GM06990 (cell line): ENCODE results near the gene SOCS7.

ENCODE experiments used
- DNase-seq: peaks from one replicate; pipeline ENCODE4 v3.0.0-alpha.2; 2011; ENCODE audit not compliant: insufficient read length; ENCODE audit errors: extremely low read depth
- H3K27me3 ChIP-seq: replicated peaks from 2 replicates; pipeline ENCODE4 v1.6.0; 2011; ENCODE audit warnings: low read length; ENCODE audit not compliant: control insufficient read depth, insufficient read depth
- H3K36me3 ChIP-seq: 2 replicates; pipeline ENCODE4 v1.5.1; 2011; ENCODE audit warnings: low read length; ENCODE audit not compliant: control insufficient read depth, insufficient read depth
- H3K4me3 ChIP-seq: replicated peaks from 2 replicates; pipeline ENCODE4 v1.5.1; 2011; ENCODE audit warnings: low read depth, mild to moderate bottlenecking, control low read depth, low read length
- TF ChIP-seq, protein P1 (sequence below): IDR thresholded peaks from 2 replicates; pipeline ENCODE4 v1.5.1; 2011; ENCODE audit warnings: low read length, control low read depth, mild to moderate bottlenecking, inconsistent platforms; ENCODE audit not compliant: insufficient read depth, poor library complexity, severe bottlenecking

The SOCS7 gene

DNA sequence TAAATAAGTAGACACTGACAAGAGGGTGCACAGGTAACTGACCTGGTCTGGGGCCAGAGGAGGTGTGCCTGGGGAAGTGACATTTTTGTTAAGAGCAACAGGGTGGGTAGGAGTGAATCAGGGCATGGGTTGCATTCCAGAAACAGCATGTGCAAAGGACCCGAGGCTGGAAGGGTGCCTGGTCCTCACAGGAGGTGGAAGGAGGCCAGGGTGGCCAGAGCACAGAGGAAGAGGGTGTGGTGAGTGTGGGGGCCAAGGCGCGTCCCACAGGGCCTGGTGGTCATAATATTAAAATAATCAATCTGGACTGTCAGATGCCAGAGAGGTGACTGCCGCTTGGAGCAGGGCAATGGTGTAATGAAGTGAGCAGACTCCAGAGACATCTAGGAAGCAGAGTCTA is 90.9 kb downstream of the SOCS7 start:
- no peak overlapping the region for H3K4me3 ChIP-seq
- TF ChIP-seq, protein P1, sequence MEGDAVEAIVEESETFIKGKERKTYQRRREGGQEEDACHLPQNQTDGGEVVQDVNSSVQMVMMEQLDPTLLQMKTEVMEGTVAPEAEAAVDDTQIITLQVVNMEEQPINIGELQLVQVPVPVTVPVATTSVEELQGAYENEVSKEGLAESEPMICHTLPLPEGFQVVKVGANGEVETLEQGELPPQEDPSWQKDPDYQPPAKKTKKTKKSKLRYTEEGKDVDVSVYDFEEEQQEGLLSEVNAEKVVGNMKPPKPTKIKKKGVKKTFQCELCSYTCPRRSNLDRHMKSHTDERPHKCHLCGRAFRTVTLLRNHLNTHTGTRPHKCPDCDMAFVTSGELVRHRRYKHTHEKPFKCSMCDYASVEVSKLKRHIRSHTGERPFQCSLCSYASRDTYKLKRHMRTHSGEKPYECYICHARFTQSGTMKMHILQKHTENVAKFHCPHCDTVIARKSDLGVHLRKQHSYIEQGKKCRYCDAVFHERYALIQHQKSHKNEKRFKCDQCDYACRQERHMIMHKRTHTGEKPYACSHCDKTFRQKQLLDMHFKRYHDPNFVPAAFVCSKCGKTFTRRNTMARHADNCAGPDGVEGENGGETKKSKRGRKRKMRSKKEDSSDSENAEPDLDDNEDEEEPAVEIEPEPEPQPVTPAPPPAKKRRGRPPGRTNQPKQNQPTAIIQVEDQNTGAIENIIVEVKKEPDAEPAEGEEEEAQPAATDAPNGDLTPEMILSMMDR: no peak
- no peaks in the 10 kb centered on the region for H3K36me3 ChIP-seq
- no peak for DNase-seq
- H3K27me3 ChIP-seq: no peaks in the 10 kb centered on the region; the same call in 1 of the 2 replicates

- no peak for DNase-seq
- Histone ChIP-seq H3K4me3 (no peak overlapping the region), H3K36me3 (no peaks in the 10 kb centered on the region), H3K27me3 (no peaks in the 10 kb centered on the region; the same call in 1 of the 2 replicates)
- TF ChIP-seq, protein P1: no peak
These were observed 91.8 kb downstream of the SOCS7 start for GRCh38 chr17:38443356-38444031.

GRCh38 chr17:38444151-38444550 is 92.5 kb downstream of the SOCS7 start:
- DNase-seq: peak; percentile 47
- Histone ChIP-seq H3K4me3 (no peak overlapping the region; the same call in 1 of the 2 replicates), H3K36me3 (no peaks in the 10 kb centered on the region), H3K27me3 (no peaks in the 10 kb centered on the region; the same call in 1 of the 2 replicates)
- TF ChIP-seq, protein P1: peak; percentile 98

DNA sequence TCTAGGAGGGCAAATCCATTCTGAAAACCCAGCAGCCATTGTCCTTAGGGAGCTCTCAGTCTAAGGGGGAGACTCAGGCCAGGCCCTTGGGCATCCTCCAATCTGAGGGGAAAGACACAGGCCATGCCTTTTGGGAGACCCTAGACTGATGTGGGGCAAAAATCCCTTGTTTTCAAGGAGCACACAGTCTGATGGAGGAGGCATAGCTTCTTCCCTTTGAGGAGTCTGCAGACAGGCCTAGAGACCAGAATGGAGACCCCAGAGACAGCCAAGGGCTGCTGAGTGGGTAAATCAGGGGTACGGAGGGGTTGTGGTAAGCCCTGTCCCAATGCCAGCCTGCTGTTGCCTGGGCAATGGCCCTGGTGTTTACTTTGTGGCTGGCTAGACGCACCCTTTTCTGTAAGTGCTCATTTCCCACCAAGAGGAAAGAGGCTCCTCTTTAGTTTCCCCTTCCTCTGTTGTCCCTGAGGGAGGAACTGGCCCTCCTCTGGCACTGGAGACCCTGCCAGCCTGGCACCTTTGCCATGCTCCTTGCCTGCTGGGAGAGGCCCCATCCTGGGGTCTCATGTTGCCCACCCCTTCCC is 96.0 kb downstream of the SOCS7 start:
- Histone ChIP-seq H3K4me3 (no peak overlapping the region), H3K27me3 (no peaks in the 10 kb centered on the region; the same call in 1 of the 2 replicates)
- DNase-seq: no peak

DNA sequence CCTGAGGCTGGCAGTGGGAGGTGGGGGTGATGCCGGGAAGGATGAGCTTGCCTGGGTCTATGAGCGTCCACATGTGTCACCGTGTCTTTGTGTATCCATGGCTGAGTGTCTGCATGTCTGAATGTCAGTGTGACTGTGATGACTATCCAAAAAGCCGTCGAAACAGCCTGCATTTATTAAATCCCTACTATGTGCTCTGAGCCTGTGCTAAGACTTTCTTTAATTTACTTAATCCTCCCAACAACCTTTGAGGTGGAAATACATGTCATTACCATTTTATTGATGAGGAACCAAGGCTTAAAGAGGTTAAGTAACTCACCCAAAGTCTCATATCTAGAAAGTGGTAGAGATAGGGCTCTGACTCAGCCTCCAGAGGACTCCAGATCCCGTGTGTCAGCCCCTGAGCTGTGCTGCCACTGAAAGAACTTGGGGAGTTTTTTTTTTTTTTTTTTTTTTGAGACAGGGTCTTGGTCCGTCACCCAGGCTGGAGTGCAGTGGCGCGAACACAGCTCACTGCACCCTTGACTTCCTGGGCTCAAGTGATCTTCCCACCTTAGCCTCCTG is 96.6 kb downstream of the SOCS7 start:
- no peak overlapping the region for H3K4me3 ChIP-seq
- H3K27me3 ChIP-seq: no peaks in the 10 kb centered on the region; the same call in 1 of the 2 replicates
- TF ChIP-seq, protein P1: no peak
- no peak for DNase-seq
- no peaks in the 10 kb centered on the region for H3K36me3 ChIP-seq

More for the DNA sequence above, 96.0 kb downstream of the SOCS7 start:
- TF ChIP-seq, protein P1: no peak
- H3K36me3 ChIP-seq: no peaks in the 10 kb centered on the region
